ENCODE data around the gene NCK2.

The NCK2 gene

DNA sequence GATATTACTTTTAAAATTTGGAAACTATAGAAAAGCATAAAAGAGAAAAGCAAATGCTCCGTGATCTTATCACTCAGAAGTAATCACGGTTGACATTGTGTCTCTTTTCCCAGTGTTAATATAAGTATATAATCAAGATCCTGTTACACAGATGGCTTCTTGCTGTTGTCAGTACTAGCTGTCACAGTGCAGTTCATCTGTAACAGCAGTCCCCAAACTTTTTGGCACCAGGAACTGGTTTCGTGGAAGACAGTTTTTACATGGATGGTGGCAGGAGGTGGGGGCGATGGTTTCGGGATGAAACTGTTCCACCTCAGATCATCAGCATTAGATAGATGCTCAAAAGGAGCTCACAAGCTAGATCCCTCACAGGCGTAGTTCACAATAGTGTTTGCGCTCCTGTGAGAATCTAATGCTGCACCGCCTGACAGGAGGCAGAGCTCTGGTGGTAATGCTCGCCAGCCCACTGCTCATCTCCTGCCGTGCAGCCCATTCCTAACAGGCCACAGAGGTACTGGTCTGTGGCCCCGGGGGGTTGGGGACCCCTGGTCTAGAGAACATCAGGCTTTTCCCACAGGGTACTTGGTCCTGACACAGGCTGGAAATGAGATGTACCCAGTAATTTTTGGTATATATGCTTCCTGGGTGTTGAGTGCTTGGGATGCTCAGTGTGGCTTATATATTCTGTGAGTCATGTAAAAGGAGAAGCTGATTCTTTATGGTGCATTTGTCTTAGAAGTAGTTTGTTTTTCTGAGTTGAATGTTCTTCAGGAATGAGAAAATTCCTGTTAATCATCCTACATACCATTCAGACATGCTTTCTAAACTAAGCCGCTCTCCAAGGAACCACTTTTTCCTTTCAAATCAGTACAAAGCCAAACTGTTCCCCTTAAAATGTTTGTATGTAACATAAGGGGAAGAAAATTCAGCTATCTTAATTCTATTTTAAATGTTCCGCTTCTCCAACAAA lies 121.8 kb downstream of the NCK2 start:
- Histone ChIP-seq H3K4me3 (ENCODE audit: severe bottlenecking) (no peak overlapping the region), H3K36me3 (ENCODE audit: low read depth) (no peaks in the 10 kb centered on the region; the same call in 1 of the 2 replicates), H3K4me1 (ENCODE audit: insufficient read depth, poor library complexity, severe bottlenecking) (no peaks in the 10 kb centered on the region), H3K9me3 (ENCODE audit: severe bottlenecking) (no peaks in the 10 kb centered on the region), H3K27ac (ENCODE audit: poor library complexity, severe bottlenecking) (no peak overlapping the region), H3K27me3 (ENCODE audit: insufficient read depth, poor library complexity, severe bottlenecking) (no peaks in the 10 kb centered on the region)
- TF ChIP-seq, protein P1, sequence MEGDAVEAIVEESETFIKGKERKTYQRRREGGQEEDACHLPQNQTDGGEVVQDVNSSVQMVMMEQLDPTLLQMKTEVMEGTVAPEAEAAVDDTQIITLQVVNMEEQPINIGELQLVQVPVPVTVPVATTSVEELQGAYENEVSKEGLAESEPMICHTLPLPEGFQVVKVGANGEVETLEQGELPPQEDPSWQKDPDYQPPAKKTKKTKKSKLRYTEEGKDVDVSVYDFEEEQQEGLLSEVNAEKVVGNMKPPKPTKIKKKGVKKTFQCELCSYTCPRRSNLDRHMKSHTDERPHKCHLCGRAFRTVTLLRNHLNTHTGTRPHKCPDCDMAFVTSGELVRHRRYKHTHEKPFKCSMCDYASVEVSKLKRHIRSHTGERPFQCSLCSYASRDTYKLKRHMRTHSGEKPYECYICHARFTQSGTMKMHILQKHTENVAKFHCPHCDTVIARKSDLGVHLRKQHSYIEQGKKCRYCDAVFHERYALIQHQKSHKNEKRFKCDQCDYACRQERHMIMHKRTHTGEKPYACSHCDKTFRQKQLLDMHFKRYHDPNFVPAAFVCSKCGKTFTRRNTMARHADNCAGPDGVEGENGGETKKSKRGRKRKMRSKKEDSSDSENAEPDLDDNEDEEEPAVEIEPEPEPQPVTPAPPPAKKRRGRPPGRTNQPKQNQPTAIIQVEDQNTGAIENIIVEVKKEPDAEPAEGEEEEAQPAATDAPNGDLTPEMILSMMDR (IDR thresholded peaks at IDR 0.05; ENCODE audit: poor library complexity, severe bottlenecking) = no peak
- ATAC-seq (ENCODE audit: low read depth) (no peak), DNase-seq (ENCODE audit: low spot score) (no peak)

DNA sequence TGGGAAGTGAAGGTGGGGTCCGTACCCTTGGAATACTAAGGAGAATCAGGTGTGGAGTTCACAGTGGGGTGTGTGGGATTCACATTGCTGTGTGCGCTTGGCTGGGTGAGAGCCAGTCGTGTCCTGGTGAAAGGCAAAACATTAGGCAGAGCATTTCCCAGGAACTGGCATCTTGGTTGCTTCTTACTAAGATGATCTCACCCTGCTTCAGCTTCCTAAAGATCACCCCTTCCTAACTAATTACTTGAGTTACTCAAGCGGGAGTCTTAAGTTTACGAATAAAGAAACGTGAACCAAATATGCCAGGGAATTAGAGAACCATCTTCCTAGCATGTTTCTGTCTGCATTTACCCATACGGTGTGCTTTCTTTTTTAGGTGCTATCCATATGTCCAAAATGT lies 122.9 kb downstream of the NCK2 start:
- Histone ChIP-seq H3K9me3 (ENCODE audit: severe bottlenecking) (no peaks in the 10 kb centered on the region), H3K4me1 (ENCODE audit: insufficient read depth, poor library complexity, severe bottlenecking) (no peaks in the 10 kb centered on the region), H3K36me3 (ENCODE audit: low read depth) (no peaks in the 10 kb centered on the region; the same call in 1 of the 2 replicates), H3K27me3 (ENCODE audit: insufficient read depth, poor library complexity, severe bottlenecking) (no peaks in the 10 kb centered on the region), H3K27ac (ENCODE audit: poor library complexity, severe bottlenecking) (no peak overlapping the region), H3K4me3 (ENCODE audit: severe bottlenecking) (no peak overlapping the region)
- TF ChIP-seq, protein P1 (IDR thresholded peaks at IDR 0.05; ENCODE audit: poor library complexity, severe bottlenecking) = no peak
- ATAC-seq (ENCODE audit: low read depth) (no peak), DNase-seq (ENCODE audit: low spot score) (no peak)

DNA sequence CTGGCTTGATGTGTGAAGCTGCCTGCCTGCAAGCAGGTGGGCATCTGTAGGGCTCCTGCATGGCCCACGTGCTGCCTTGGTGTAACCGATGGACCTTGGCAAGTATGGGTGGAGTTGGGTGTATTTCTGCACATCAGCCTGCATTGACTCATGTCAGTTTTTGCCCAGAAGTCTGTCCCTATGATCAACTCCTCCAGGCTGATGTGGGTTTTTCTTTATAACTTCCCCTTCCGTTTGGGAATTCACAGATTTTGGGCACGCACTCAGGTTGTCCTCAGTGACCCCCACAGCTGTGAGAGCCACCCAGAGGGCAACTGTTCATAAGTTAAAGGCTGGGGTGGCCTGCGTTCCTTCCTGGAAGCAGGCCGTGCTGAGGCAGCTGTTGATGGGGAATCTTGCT lies 123.3 kb downstream of the NCK2 start:
- H3K27me3 ChIP-seq (ENCODE audit: insufficient read depth, poor library complexity, severe bottlenecking) = no peaks in the 10 kb centered on the region
- H3K4me1 ChIP-seq (ENCODE audit: insufficient read depth, poor library complexity, severe bottlenecking) = no peaks in the 10 kb centered on the region
- TF ChIP-seq, protein P1 (IDR thresholded peaks at IDR 0.05; ENCODE audit: poor library complexity, severe bottlenecking) = no peak
- DNase-seq (ENCODE audit: low spot score) (no peak), ATAC-seq (ENCODE audit: low read depth) (no peak)
- no peaks in the 10 kb centered on the region for H3K9me3 ChIP-seq (ENCODE audit: severe bottlenecking)
- no peak overlapping the region for H3K27ac ChIP-seq (ENCODE audit: poor library complexity, severe bottlenecking)
- H3K36me3 ChIP-seq (ENCODE audit: low read depth) = no peaks in the 10 kb centered on the region; the same call in 1 of the 2 replicates
- no peak overlapping the region for H3K4me3 ChIP-seq (ENCODE audit: severe bottlenecking)

DNA sequence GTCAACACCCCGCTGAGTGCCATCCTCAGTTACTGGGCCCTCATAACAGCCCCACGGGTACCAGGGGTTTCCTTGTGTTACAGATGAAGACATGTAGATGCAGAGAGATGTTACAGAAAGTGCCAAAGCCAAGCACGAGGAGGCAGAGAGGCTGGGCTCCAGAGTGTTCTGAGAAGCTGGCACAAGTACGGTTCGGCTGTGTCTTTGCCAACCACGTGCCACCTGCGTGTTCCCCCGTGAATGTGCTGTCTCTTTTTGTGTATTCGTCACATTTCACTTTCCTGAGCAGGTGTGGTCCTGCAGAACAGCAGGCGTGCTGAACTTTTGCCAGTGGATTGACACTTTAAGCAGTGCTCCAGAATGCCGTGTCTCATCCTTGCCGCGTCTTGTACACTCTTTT lies 124.6 kb downstream of the NCK2 start:
- TF ChIP-seq, protein P1 (IDR thresholded peaks at IDR 0.05; ENCODE audit: poor library complexity, severe bottlenecking) = no peak
- Histone ChIP-seq H3K4me3 (ENCODE audit: severe bottlenecking) (no peak overlapping the region), H3K9me3 (ENCODE audit: severe bottlenecking) (no peaks in the 10 kb centered on the region), H3K4me1 (ENCODE audit: insufficient read depth, poor library complexity, severe bottlenecking) (peaks cover 5% of the 10 kb centered on the region), H3K36me3 (ENCODE audit: low read depth) (no peaks in the 10 kb centered on the region; the same call in 1 of the 2 replicates), H3K27ac (ENCODE audit: poor library complexity, severe bottlenecking) (no peak overlapping the region), H3K27me3 (ENCODE audit: insufficient read depth, poor library complexity, severe bottlenecking) (no peaks in the 10 kb centered on the region)
- DNase-seq (ENCODE audit: low spot score) = no peak
- no peak for ATAC-seq (ENCODE audit: low read depth)

DNA sequence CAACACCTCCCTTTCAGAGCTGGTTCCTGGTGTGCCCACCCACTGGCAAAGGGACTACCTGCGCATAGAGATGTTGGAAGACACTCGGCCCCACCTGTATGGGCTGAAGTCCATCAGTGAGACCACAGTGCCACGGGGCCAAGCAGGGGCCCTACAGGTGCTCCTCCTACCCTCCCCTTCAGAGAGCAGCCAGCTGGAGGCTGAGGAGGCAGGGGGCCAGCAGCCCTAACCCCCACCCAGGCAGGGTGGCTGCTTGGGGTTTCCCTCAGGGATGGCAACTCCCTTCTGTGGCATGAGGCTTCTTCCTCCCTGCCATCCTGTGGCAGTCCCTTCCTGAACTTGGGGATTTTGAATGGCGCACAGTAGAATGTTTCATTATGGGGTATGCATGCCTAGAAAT lies 125.3 kb downstream of the NCK2 start:
- TF ChIP-seq, protein P1 (IDR thresholded peaks at IDR 0.05; ENCODE audit: poor library complexity, severe bottlenecking) = no peak
- Histone ChIP-seq H3K4me1 (ENCODE audit: insufficient read depth, poor library complexity, severe bottlenecking) (peaks cover 5% of the 10 kb centered on the region), H3K36me3 (ENCODE audit: low read depth) (no peaks in the 10 kb centered on the region; the same call in 1 of the 2 replicates), H3K27me3 (ENCODE audit: insufficient read depth, poor library complexity, severe bottlenecking) (no peaks in the 10 kb centered on the region), H3K9me3 (ENCODE audit: severe bottlenecking) (no peaks in the 10 kb centered on the region), H3K27ac (ENCODE audit: poor library complexity, severe bottlenecking) (no peak overlapping the region), H3K4me3 (ENCODE audit: severe bottlenecking) (no peak overlapping the region)
- ATAC-seq (ENCODE audit: low read depth) (no peak), DNase-seq (ENCODE audit: low spot score) (no peak)
